GM23248 (cell line): Measurements from ENCODE around the gene ATP5PD.

Source experiments
- EZH2 ChIP-seq: fragments of 200-600 bp; sonication (generic); IDR thresholded peaks from 2 replicates; pipeline ENCODE4 v1.6.1; 2018; ENCODE audit warnings: antibody characterized with exemption, mild to moderate bottlenecking; ENCODE audit not compliant: insufficient read depth, poor library complexity, severe bottlenecking
- EZH2phosphoT487 ChIP-seq: fragments of 200-600 bp; sonication (generic); IDR thresholded peaks from 2 replicates; pipeline ENCODE4 v1.6.1; 2018; ENCODE audit warnings: antibody characterized with exemption, moderate library complexity, mild to moderate bottlenecking, low read depth; ENCODE audit not compliant: insufficient read depth

DNA sequence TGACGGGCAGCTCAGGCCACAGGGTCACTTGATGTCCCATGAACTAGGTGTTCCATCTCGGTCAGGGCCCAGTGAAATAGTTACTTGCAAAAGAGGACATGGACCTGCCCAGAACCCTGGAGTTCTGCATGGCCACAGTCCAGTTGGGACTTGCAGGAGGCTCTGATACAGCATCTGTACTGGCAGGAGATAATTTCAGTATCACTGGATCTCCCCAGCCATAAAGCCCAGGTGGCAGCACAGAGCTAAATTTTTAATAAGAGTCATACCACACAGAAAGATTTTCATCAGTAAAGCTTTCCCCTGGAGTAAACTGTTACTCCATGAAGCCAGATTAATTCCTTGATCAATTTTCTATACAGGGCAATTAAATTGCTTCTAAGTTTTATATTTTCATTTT is 23.0 kb upstream of the ATP5PD start:
- TF ChIP-seq EZH2 (no peak), EZH2phosphoT487 (no peak)
